IMR-90 (cell line): Measurements from ENCODE around the gene SCFD2. TPM values are rescaled to one million over a fixed set of nuclear protein-coding genes. Genes with fewer than 3 reads are reported as not detected.

Source experiments
- ATAC-seq: fragments of 200-7000 bp; cut with Tn5 transposase; 2 replicates; pipeline ENCODE4 v1.9.1; 2020; ENCODE audit warnings: low read depth, mild to moderate bottlenecking, moderate library complexity
- BruUV-seq: library from RNA; stranded (reverse); fragments of 400-500 nt; replicated peaks from 2 replicates; lab custom pipeline; 2021; lab: Mats Ljungman, UMichigan
- CTCF ChIA-PET: fragments of 300-600 bp; formaldehyde crosslinking; extraction: SDS; loops from one replicate; lab custom pipeline; 2021; ENCODE audit warnings: antibody characterized with exemption; lab: Yijun Ruan, JAX
- POLR2A ChIA-PET: fragments of 300-600 bp; sonication (Branson Sonifier 250); formaldehyde crosslinking; loops from one replicate; lab custom pipeline; 2022; ENCODE audit warnings: antibody characterized with exemption; ENCODE audit not compliant: unreplicated experiment; lab: Charles Lee
- DNase-seq: peaks from one replicate; pipeline ENCODE4 v3.0.0; 2013
- H2AFZ ChIP-seq: replicated peaks from 2 replicates; pipeline ENCODE3; 2013; ENCODE audit warnings: low read length, mild to moderate bottlenecking; ENCODE audit not compliant: poor library complexity
- H2AK5ac ChIP-seq: 2 replicates; pipeline ENCODE4 v1.6.1; 2013; ENCODE audit warnings: low read depth, low read length, inconsistent platforms
- H2AK9ac ChIP-seq: replicated peaks from 2 replicates; pipeline ENCODE3; 2013; ENCODE audit warnings: mild to moderate bottlenecking, low read depth, low read length, moderate library complexity; ENCODE audit not compliant: poor library complexity
- H2BK120ac ChIP-seq: 2 replicates; pipeline ENCODE4 v1.6.1; 2013; ENCODE audit warnings: low read depth, low read length, inconsistent platforms
- H2BK15ac ChIP-seq: 3 replicates; pipeline ENCODE4 v1.6.1; 2013; ENCODE audit warnings: low read depth, low read length, inconsistent platforms
- H2BK20ac ChIP-seq: 2 replicates; pipeline ENCODE4 v1.6.1; 2013; ENCODE audit warnings: low read depth, mild to moderate bottlenecking, inconsistent platforms, low read length, moderate library complexity
- H2BK5ac ChIP-seq: 2 replicates; pipeline ENCODE4 v1.6.1; 2013; ENCODE audit warnings: mild to moderate bottlenecking, low read depth, low read length, inconsistent platforms; ENCODE audit not compliant: poor library complexity, severe bottlenecking
- H3K14ac ChIP-seq: replicated peaks from 2 replicates; pipeline ENCODE4 v1.6.1; 2013; ENCODE audit warnings: low read depth, low read length, inconsistent platforms
- H3K18ac ChIP-seq: 2 replicates; pipeline ENCODE4 v1.6.1; 2013; ENCODE audit warnings: low read depth, low read length, control low read depth
- H3K23ac ChIP-seq: 2 replicates; pipeline ENCODE4 v1.6.1; 2013; ENCODE audit warnings: low read depth, low read length, inconsistent platforms
- H3K27ac ChIP-seq: 2 replicates; pipeline ENCODE4 v1.5.1; 2013; ENCODE audit warnings: mild to moderate bottlenecking, control low read depth, low read length; ENCODE audit not compliant: insufficient read depth
- H3K27me3 ChIP-seq: 2 replicates; pipeline ENCODE4 v1.6.1; 2013; ENCODE audit warnings: low read length; ENCODE audit not compliant: control insufficient read depth, insufficient read depth
- H3K36me3 ChIP-seq: 2 replicates; pipeline ENCODE4 v1.6.1; 2013; ENCODE audit warnings: low read length, mixed read lengths; ENCODE audit not compliant: control insufficient read depth, insufficient read depth
- H3K4ac ChIP-seq: 2 replicates; pipeline ENCODE4 v1.6.1; 2013; ENCODE audit warnings: low read depth, low read length, inconsistent platforms
- H3K4me1 ChIP-seq: 2 replicates; pipeline ENCODE4 v1.6.1; 2013; ENCODE audit warnings: low read length, mixed read lengths; ENCODE audit not compliant: control insufficient read depth, insufficient read depth
- H3K4me2 ChIP-seq: 2 replicates; pipeline ENCODE4 v1.6.1; 2013; ENCODE audit warnings: low read depth, mild to moderate bottlenecking, control low read depth, low read length, moderate library complexity
- H3K4me3 ChIP-seq: 2 replicates; pipeline ENCODE4 v1.5.1; 2013; ENCODE audit warnings: low read depth, mild to moderate bottlenecking, control low read depth, low read length, moderate library complexity; ENCODE audit not compliant: insufficient read depth
- H3K56ac ChIP-seq: 2 replicates; pipeline ENCODE4 v1.6.1; 2013; ENCODE audit warnings: low read length, inconsistent platforms; ENCODE audit not compliant: insufficient read depth; ENCODE audit errors: extremely low read depth
- H3K79me1 ChIP-seq, 2 experiments: 2 replicates each; pipeline ENCODE4 v1.6.1; 2013; ENCODE audit warnings: low read length in 2 of 2, inconsistent platforms in 1 of 2, low read depth in 1 of 2
- H3K9ac ChIP-seq: 2 replicates; pipeline ENCODE4 v1.6.1; 2013; ENCODE audit warnings: low read depth, low read length, control low read depth
- H3K9me1 ChIP-seq: 2 replicates; pipeline ENCODE4 v1.6.1; 2013; ENCODE audit warnings: low read length, inconsistent platforms; ENCODE audit not compliant: insufficient read depth
- H3K9me3 ChIP-seq: 2 replicates; pipeline ENCODE4 v1.6.1; 2013; ENCODE audit warnings: low read length; ENCODE audit not compliant: control insufficient read depth, insufficient read depth
- H4K20me1 ChIP-seq: 2 replicates; pipeline ENCODE4 v1.6.1; 2013; ENCODE audit warnings: low read length, inconsistent platforms; ENCODE audit not compliant: insufficient read depth
- H4K5ac ChIP-seq: 2 replicates; pipeline ENCODE4 v1.6.1; 2013; ENCODE audit warnings: mild to moderate bottlenecking, low read depth, low read length, control low read depth
- H4K8ac ChIP-seq, 2 experiments: 2 replicates each; pipeline ENCODE4 v1.6.1; 2013; ENCODE audit warnings: low read depth in 2 of 2, low read length in 2 of 2, control low read depth in 1 of 2, inconsistent platforms in 1 of 2
- H4K91ac ChIP-seq: 2 replicates; pipeline ENCODE4 v1.6.1; 2013; ENCODE audit warnings: low read depth, low read length, inconsistent platforms; ENCODE audit not compliant: insufficient read depth
- CHD1 ChIP-seq: IDR thresholded peaks from 2 replicates; pipeline ENCODE4 v1.6.1; 2012; ENCODE audit warnings: low read depth, low read length, improper control_type of control experiment
- whole genome bisulfite sequencing, 2 experiments: methylation state at CpG; one replicate each; pipeline versions ENCODE4 v1.1.5 to v1.1.7; 2013; ENCODE audit warnings: missing lambda C conversion rate in 2 of 2; ENCODE audit not compliant: insufficient read length in 1 of 2; ENCODE audit errors: extremely low coverage in 2 of 2; 5-methylcytosine and 5-hydroxymethylcytosine counted together
- dilution Hi-C: fragments of 300-500 bp; cut with HindIII; formaldehyde crosslinking; loops from one replicate; pipeline ENCODE4 v1.14.3; 2018; ENCODE audit warnings: low sequenced_read_pairs; ENCODE audit not compliant: unreplicated experiment
- in situ Hi-C: fragments of 300-500 bp; cut with MboI; formaldehyde crosslinking; loops from 3 replicates; pipeline ENCODE4 v1.14.3; 2019; ENCODE audit warnings: low sequenced_read_pairs, inconsistent platforms, mixed read lengths
- intact Hi-C: fragments of 100-400 bp; cut with micrococcal nuclease; formaldehyde crosslinking; loops from 2 replicates; pipeline ENCODE4 v1.10.0; 2022
- polyA plus RNA-seq, 3 experiments: library from polyadenylated mRNA; depleted of rRNA; stranded (reverse); fragments of >200 nt; gene quantifications; 2 replicates each; pipeline ENCODE4 v1.2.3, GENCODE V29; 2012; ENCODE audit warnings: low replicate concordance in 1 of 3
- total RNA-seq: library from RNA; depleted of rRNA; stranded (reverse); fragments of >200 nt; gene quantifications from 2 replicates; pipeline ENCODE4 v1.2.3, GENCODE V29; 2012

The SCFD2 gene
- total and polyA plus RNA-seq, 2 of the 4 experiments (the other 2 are of a cell fraction) = 18.9 to 62.4 TPM

- H4K8ac ChIP-seq = no peak overlapping the region
- intact Hi-C loops (loop anchor here (10.0 kb wide), 1 partner anchor 333 kb away; no protein-coding TSS in a partner anchor), in situ Hi-C loops (loop anchor here (10.0 kb wide), 2 partner anchors 347 to 997 kb away; no protein-coding TSS in a partner anchor), dilution Hi-C loops (no loop called here)
- H2AK9ac ChIP-seq = no peak overlapping the region
- 57% methylated on average over 1 of the region's 4 CpGs; no CpG with 5 or more reads in 1 of the 2 experiments for WGBS, 2 experiments
- no peak overlapping the region for H3K27ac ChIP-seq
- H3K23ac ChIP-seq = no peak overlapping the region
- DNase-seq = no peak
- H3K4me3 ChIP-seq = no peak overlapping the region
- no peaks in the 10 kb centered on the region; a peak in 1 of 4 replicates for H3K79me1 ChIP-seq
- H3K4me1 ChIP-seq = no peaks in the 10 kb centered on the region
- H3K9me3 ChIP-seq = no peaks in the 10 kb centered on the region
- no peak overlapping the region for H3K4me2 ChIP-seq
- no peaks in the 10 kb centered on the region for H3K27me3 ChIP-seq
- H3K56ac ChIP-seq = no peak overlapping the region
- H2AFZ ChIP-seq = no peak overlapping the region
- no peak for TF ChIP-seq CHD1
- no peak overlapping the region for H2BK15ac ChIP-seq
- no peak overlapping the region for H3K4ac ChIP-seq
- H3K18ac ChIP-seq = no peak overlapping the region
- BruUV-seq = no TSS peak
- no peak overlapping the region for H2BK5ac ChIP-seq
- ATAC-seq = no peak
- H2AK5ac ChIP-seq = no peak overlapping the region
- H2BK20ac ChIP-seq = no peak overlapping the region
- no peak overlapping the region for H3K9ac ChIP-seq
- CTCF ChIA-PET = no interaction called here
- H3K9me1 ChIP-seq = no peaks in the 10 kb centered on the region
- H4K91ac ChIP-seq = no peak overlapping the region
- H3K14ac ChIP-seq = no peak overlapping the region
- POLR2A ChIA-PET = no interaction called here
- no peaks in the 10 kb centered on the region for H4K20me1 ChIP-seq
- H2BK120ac ChIP-seq = no peak overlapping the region
- H4K5ac ChIP-seq = no peak overlapping the region
- H3K36me3 ChIP-seq = no peaks in the 10 kb centered on the region
Observed at GRCh38 chr4:53371843-53372521, 6.1 kb upstream of the SCFD2 start.
